Adipocyte (in vitro differentiated cells): ENCODE measurements around the gene NOS3.
"Not testable (repeated sequence)": the region's sequence is repeated elsewhere in the genome, so short reads cannot be mapped to it uniquely, and the experiment has no call there.

Source experiments
- DNase-seq: peaks from one replicate; pipeline ENCODE4 v3.0.0-alpha.2; 2015; ENCODE audit warnings: low read depth
- H3K27me3 ChIP-seq: replicated peaks from 2 replicates; pipeline ENCODE4 v1.7.0; 2013; ENCODE audit warnings: mild to moderate bottlenecking, low read length, moderate library complexity; ENCODE audit not compliant: control insufficient read depth, insufficient read depth
- H3K36me3 ChIP-seq: 2 replicates; pipeline ENCODE4 v1.7.0; 2013; ENCODE audit warnings: low read length, mild to moderate bottlenecking, moderate library complexity; ENCODE audit not compliant: control insufficient read depth, insufficient read depth, severe bottlenecking
- H3K4me1 ChIP-seq: 2 replicates; pipeline ENCODE4 v1.7.0; 2013; ENCODE audit warnings: mild to moderate bottlenecking, low read length, moderate library complexity; ENCODE audit not compliant: control insufficient read depth, insufficient read depth
- H3K4me3 ChIP-seq: 2 replicates; pipeline ENCODE4 v1.7.0; 2013; ENCODE audit warnings: mild to moderate bottlenecking, low read length, moderate library complexity
- H3K9ac ChIP-seq: 2 replicates; pipeline ENCODE4 v1.7.0; 2013; ENCODE audit warnings: mild to moderate bottlenecking, low read length, moderate library complexity
- H3K9me3 ChIP-seq: 2 replicates; pipeline ENCODE4 v1.7.0; 2013; ENCODE audit warnings: mild to moderate bottlenecking, low read length, moderate library complexity; ENCODE audit not compliant: control insufficient read depth

NOS3 gene

GRCh38 chr7:151027728-151028130, 36.9 kb downstream of the NOS3 start:
- peaks cover 15% of the 10 kb centered on the region for H3K27me3 ChIP-seq
- not testable (repeated sequence) for H3K36me3 ChIP-seq, H3K9me3 ChIP-seq, DNase-seq
- peaks cover 10% of the 10 kb centered on the region for H3K4me1 ChIP-seq
- H3K9ac ChIP-seq = peak overlapping the region; percentile 89
- peak overlapping the region; percentile 91 for H3K4me3 ChIP-seq

GRCh38 chr7:151028131-151028947, 37.5 kb downstream of the NOS3 start, which contains the start of gene ABCB8:
ABCB8 (plus strand) TSS chr7:151028450; CDS start chr7:151028516, 66 bp downstream.
- H3K9ac ChIP-seq = peak within 1 kb of the TSS; percentile 89
- peak within 1 kb of the TSS; percentile 91 for H3K4me3 ChIP-seq
- H3K27me3 ChIP-seq = peaks cover 12% of the 10 kb centered on the region
- no peaks in the 10 kb centered on the region for H3K9me3 ChIP-seq
- H3K36me3 ChIP-seq = no peaks in the 10 kb centered on the region
- H3K4me1 ChIP-seq = peaks cover 10% of the 10 kb centered on the region
- DNase-seq = peak; percentile 99

- H3K9ac ChIP-seq = peak overlapping the region; percentile 89
- peaks cover 8% of the 10 kb centered on the region for H3K27me3 ChIP-seq
- peaks cover 10% of the 10 kb centered on the region for H3K4me1 ChIP-seq
- H3K9me3 ChIP-seq = no peaks in the 10 kb centered on the region
- peaks cover 1% of the 10 kb centered on the region for H3K36me3 ChIP-seq
- DNase-seq = no peak
- H3K4me3 ChIP-seq = peak overlapping the region; percentile 91
These were observed 38.2 kb downstream of the NOS3 start for GRCh38 chr7:151028948-151029501.

- peaks cover 21% of the 10 kb centered on the region for H3K36me3 ChIP-seq
- peaks cover 16% of the 10 kb centered on the region for H3K4me1 ChIP-seq
- no peak for DNase-seq
- H3K4me3 ChIP-seq = no peak overlapping the region
- H3K27me3 ChIP-seq = peaks cover 3% of the 10 kb centered on the region
- H3K9ac ChIP-seq = no peak overlapping the region
- no peaks in the 10 kb centered on the region for H3K9me3 ChIP-seq
These were observed 40.2 kb downstream of the NOS3 start for GRCh38 chr7:151031011-151031410.

- DNase-seq = no peak
- no peaks in the 10 kb centered on the region for H3K27me3 ChIP-seq
- H3K36me3 ChIP-seq = peaks cover 35% of the 10 kb centered on the region
- H3K4me3 ChIP-seq = no peak overlapping the region
- peaks cover 16% of the 10 kb centered on the region for H3K4me1 ChIP-seq
- H3K9ac ChIP-seq = no peak overlapping the region
- H3K9me3 ChIP-seq = no peaks in the 10 kb centered on the region
These were observed 42.4 kb downstream of the NOS3 start for GRCh38 chr7:151032936-151033863.

GRCh38 chr7:151033864-151034249, 43.0 kb downstream of the NOS3 start:
- no peak overlapping the region for H3K9ac ChIP-seq
- H3K9me3 ChIP-seq = no peaks in the 10 kb centered on the region
- no peaks in the 10 kb centered on the region for H3K27me3 ChIP-seq
- DNase-seq = no peak
- H3K4me1 ChIP-seq = peaks cover 20% of the 10 kb centered on the region
- H3K4me3 ChIP-seq = no peak overlapping the region
- H3K36me3 ChIP-seq = peaks cover 35% of the 10 kb centered on the region

- H3K4me1 ChIP-seq = peaks cover 20% of the 10 kb centered on the region
- H3K27me3 ChIP-seq = no peaks in the 10 kb centered on the region
- no peak for DNase-seq
- H3K9ac ChIP-seq = no peak overlapping the region
- peaks cover 35% of the 10 kb centered on the region for H3K36me3 ChIP-seq
- no peaks in the 10 kb centered on the region for H3K9me3 ChIP-seq
- H3K4me3 ChIP-seq = no peak overlapping the region
These were observed 43.7 kb downstream of the NOS3 start for GRCh38 chr7:151034312-151035025.

GRCh38 chr7:151035026-151035717, 44.4 kb downstream of the NOS3 start:
- Histone ChIP-seq H3K9ac (no peak overlapping the region), H3K9me3 (no peaks in the 10 kb centered on the region), H3K4me1 (peaks cover 20% of the 10 kb centered on the region), H3K27me3 (no peaks in the 10 kb centered on the region), H3K4me3 (no peak overlapping the region), H3K36me3 (peaks cover 35% of the 10 kb centered on the region)
- no peak for DNase-seq

GRCh38 chr7:151035902-151036301, 45.1 kb downstream of the NOS3 start:
- H3K4me3 ChIP-seq = no peak overlapping the region
- peaks cover 20% of the 10 kb centered on the region for H3K4me1 ChIP-seq
- no peak for DNase-seq
- H3K27me3 ChIP-seq = no peaks in the 10 kb centered on the region
- no peak overlapping the region for H3K9ac ChIP-seq
- H3K9me3 ChIP-seq = no peaks in the 10 kb centered on the region
- H3K36me3 ChIP-seq = peaks cover 35% of the 10 kb centered on the region
